GM19468 (cell line): ENCODE measurements around the gene MYL12B.
A peak's percentile ranks its signal among the peaks of the same experiment; 100 is the strongest.

ENCODE experiments used
- ATAC-seq: cut with Tn5 transposase; IDR thresholded peaks from one replicate; pipeline ENCODE4 v1.9.1; 2021; ENCODE audit warnings: mild to moderate bottlenecking, moderate library complexity, moderate number of reproducible peaks; ENCODE audit not compliant: unreplicated experiment; ENCODE audit errors: extremely low read depth

MYL12B gene

GRCh38 chr18:3233433-3234168 is 28.3 kb upstream of the MYL12B start:
- ATAC-seq: no peak

DNA sequence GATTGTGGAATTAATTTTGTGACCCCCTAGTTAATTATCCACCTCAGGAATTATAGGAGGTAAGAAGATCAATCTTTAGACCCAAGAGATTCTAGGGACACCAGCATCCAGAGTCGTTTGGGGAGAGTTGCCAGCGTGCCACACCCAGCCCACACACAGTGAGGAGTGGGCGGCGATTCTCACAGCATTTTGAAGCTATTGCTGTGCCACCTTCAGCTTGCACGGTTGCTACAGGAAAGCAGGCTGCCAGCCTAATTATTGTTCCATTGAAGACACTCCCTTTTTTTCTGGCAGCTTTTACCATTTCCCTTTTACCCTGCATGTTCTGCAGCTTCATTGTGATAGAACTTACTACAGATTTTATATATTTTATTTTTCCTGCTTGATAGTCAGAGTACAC is 27.5 kb upstream of the MYL12B start:
- ATAC-seq: no peak

GRCh38 chr18:3235846-3236245 is 26.1 kb upstream of the MYL12B start:
- no peak for ATAC-seq

- ATAC-seq: no peak
Observed at GRCh38 chr18:3236470-3236869, 25.5 kb upstream of the MYL12B start.

GRCh38 chr18:3238742-3239141 is 23.2 kb upstream of the MYL12B start:
- no peak for ATAC-seq

- no peak for ATAC-seq
Observed at GRCh38 chr18:3245185-3245564, 16.8 kb upstream of the MYL12B start.

GRCh38 chr18:3245853-3246634 is 15.9 kb upstream of the MYL12B start:
- ATAC-seq: peak; percentile 10

GRCh38 chr18:3246635-3247239 is 15.2 kb upstream of the MYL12B start:
- ATAC-seq: no peak

- peak; percentile 53 for ATAC-seq
Observed at GRCh38 chr18:3247240-3248061, 14.5 kb upstream of the MYL12B start, which contains the start of gene MYL12A. Gene MYL12A, plus strand, starts transcription at chr18:3247801. Its CDS starts 5,447 bp downstream, at chr18:3253248.

DNA sequence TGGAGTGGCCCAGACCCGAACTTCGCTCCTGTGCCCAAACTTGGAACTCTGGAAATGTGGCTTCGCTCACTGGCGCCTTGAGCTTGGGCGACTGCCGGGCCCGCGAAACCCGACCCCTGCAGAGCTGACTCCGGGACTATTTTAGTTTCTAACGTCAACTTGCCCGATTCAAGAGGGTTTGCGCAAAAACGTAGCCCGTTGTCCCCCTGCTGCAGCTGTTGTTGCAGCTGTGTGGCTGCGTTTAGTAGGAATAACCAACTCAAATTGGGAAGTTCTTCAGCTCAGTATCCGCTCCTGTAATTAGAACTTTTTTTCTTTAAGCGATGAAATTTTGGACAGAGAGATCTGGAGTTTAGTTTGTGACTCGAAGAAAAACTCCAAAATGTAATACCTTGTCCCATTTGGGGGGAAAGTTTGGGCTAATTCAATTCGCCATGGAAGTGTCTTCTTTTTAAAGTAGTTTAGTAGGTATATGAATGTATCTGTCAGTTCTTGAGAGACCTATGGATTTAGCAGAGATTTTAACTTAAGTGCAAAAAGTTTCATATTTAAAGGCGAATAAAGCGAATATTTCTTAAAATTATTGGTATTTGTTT is 13.8 kb upstream of the MYL12B start:
- no peak for ATAC-seq

DNA sequence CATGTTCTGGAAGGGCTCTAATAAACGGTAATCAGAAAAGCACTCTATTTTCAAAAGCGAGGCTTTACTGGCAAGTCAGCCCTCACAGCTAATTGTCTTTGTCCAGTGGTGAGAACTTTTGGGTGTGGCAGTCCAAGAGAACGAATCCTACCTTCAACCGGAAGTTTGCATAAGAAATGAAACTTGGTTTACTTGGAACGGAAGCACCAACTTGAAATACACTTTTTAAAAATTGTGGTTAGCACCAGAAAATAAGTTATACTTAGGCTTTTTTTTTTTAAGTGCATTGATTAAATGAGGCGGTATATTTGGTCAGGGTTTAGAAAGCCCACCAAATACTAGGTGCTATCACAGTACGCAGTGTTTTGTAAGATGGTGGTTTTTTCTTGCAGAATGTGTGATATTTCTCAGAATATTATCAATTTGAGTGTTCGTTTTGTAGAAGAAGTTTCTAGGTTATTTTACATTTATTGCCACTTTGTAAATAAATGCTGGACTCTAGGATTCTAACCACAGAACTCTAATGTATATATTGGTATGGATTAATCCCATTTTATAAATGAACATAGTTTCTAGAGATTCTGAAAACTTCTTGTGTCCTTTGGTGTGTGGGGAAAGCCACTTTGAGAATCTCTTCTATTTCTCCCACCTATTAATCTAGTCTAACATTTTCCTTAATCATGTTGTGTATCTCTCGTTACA is 13.1 kb upstream of the MYL12B start:
- ATAC-seq: no peak

- no peak for ATAC-seq
Observed at GRCh38 chr18:3250237-3251107, 11.5 kb upstream of the MYL12B start.

DNA sequence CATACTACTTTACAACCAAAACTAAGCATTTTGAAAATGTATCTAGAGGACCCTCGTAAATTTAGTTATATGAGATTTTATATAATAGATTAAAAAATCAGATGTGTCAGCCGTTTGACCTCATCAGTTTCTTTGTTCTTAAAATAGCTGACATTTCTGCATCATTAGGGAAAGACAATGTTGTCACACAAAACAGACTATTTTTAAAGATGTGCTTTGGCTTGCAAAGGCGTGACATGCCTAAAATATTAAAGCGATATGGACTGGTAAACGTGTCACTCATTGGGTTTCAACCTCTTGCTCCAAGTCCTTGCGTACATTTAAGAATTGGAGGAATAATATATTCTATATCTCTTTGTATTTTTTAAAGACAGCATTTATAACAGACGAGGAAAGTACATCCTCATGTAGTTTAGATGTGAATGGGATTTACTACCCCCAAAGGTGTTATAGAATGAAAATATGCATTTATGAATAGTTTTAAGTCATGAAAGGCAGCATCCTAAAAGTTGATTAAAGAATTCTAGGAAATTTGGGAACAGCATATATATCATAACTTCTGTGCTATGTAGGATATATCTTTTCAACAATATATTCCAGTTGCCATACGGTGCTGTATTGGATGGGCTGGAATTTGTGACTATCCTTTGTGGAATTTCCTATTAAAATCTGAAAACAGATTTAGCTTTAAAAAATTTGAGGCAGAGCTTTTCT is 10.5 kb upstream of the MYL12B start:
- ATAC-seq: no peak

- ATAC-seq: no peak
Observed at GRCh38 chr18:3251963-3252277, 10.0 kb upstream of the MYL12B start.

DNA sequence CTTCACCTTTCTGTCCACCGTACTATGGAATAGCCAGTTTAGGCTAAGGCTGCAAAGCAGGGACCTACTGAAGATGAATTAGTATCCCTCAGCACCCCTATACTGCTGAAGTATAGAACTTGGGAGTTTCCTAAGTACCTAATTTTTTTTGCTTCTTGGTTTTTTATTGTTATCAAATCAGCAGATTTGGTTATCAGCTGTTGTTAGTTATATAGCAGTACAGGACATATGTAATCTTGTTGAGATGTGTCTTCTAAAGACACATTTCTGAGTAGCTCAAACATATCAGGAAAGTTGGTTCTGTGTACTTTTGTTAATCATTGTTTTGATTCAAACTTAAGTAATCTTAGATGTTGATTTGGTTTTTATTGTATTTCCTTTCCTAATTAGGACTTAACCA is 9.1 kb upstream of the MYL12B start:
- no peak for ATAC-seq

DNA sequence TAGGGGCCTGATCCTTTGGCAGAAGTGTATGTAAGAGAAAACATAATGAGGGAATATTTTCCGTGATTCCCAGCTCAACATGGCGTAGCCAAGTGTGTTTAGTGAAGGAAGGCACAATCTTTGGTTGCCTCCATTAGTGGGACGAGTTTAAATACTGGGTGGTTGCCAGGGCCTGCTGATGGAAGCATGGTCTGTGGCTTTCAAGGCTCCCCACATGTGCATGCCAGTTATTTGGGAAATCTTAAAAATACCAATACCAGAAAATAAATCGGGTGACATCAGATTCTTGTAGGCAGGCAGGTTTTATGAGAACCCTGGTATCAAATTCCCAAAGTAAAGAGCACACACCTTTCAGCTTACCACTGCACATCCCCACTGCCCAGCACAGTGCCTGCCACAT is 7.2 kb upstream of the MYL12B start:
- no peak for ATAC-seq

DNA sequence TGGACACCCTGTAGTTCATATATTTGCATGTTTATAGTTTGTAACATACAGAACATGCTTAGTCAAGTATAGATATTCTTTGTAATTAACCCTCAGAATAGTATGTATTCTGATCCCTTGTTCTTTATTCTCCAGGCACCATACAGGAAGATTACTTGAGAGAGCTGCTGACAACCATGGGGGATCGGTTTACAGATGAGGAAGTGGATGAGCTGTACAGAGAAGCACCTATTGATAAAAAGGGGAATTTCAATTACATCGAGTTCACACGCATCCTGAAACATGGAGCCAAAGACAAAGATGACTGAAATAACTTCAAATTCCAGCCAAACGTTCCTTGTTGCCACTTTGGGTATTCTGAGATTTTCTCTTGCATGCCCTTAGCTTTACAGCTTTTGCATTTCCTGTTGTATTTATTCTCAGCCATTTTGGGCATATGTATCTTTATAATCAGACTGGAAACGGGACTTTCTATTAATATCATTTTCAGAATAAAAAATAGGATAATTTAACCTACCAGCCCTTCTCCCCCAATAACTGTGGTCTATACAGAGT is 6.2 kb upstream of the MYL12B start:
- ATAC-seq: no peak
